Lower leg skin (tissue), 4 donors: ENCODE results near the gene COL27A1. TPM values are rescaled to one million over a fixed set of nuclear protein-coding genes. Genes with fewer than 3 reads are reported as not detected.

ENCODE experiments used
- DNase-seq, 2 donors: peaks; one replicate each; pipeline ENCODE4 v3.0.0-alpha.2; 2019; ENCODE audit warnings: low spot score in 2 of 2
- H3K4me3 ChIP-seq: fragments of 200-600 bp; sonication (generic); 2 replicates; pipeline ENCODE4 v1.5.1; 2017; ENCODE audit warnings: mild to moderate bottlenecking, low read depth; ENCODE audit not compliant: poor library complexity, severe bottlenecking
- CTCF ChIP-seq, 3 donors: fragments of 450-650 bp; IDR thresholded peaks; one replicate each; pipeline ENCODE4 v1.5.1; 2016; ENCODE audit warnings: antibody characterized with exemption in 3 of 3, mild to moderate bottlenecking in 3 of 3, moderate library complexity in 2 of 3
- POLR2A ChIP-seq, 2 donors: fragments of 450-650 bp; IDR thresholded peaks; one replicate each; pipeline ENCODE4 v1.6.1; 2016 to 2017; ENCODE audit warnings: antibody characterized with exemption in 2 of 2, mild to moderate bottlenecking in 1 of 2, moderate library complexity in 1 of 2
- WGBS, 2 donors: methylation state at CpG; one replicate each; pipeline ENCODE4 v1.1.5; 2018; 5-methylcytosine and 5-hydroxymethylcytosine counted together
- intact Hi-C: fragments of 100-400 bp; cut with DNase I; formaldehyde crosslinking; loops from one replicate; pipeline ENCODE4 v1.15.0; 2023; ENCODE audit warnings: low total_unique reads
- total RNA-seq, 4 donors: library from RNA; depleted of rRNA; stranded (reverse); fragments of >200 nt; gene quantifications; one replicate each; pipeline ENCODE4 v1.1.0, GENCODE V29; 2016

The COL27A1 gene
- total RNA-seq, 4 donors from 2014 or later = 9.4 to 16.1 (median 12.3) TPM

DNA sequence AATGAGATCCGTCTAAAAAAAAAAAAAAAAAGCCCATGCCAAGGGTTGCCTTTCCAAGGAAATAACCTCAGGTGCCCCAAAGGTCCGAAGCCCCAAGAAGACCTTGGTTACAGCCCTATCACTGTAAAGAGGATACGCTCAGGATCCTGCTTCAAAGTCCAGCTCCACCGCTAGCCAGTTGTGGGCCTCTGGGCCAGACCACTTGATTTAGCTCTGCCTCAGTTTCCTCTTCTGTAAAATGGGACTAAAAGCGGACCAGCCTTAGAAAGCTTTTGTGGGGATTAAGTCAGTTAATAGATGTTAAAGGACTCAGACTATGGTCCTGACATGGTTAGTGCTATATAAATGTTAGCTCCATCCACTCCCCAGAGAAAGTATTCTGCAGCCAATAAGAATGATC is 118.9 kb downstream of the COL27A1 start:
- intact Hi-C loops = no loop called here
- H3K4me3 ChIP-seq = no peak overlapping the region
- WGBS, 2 donors = 85 to 87% methylated on average over 5 of the region's 5 CpGs
- TF ChIP-seq CTCF (IDR thresholded peaks at IDR 0.05) (no peak), POLR2A (IDR thresholded peaks at IDR 0.05) (no peak)
- peak in 1 of 2 donors; percentile 34 for DNase-seq

- peak in 1 of 2 donors; percentile 82 for DNase-seq
- H3K4me3 ChIP-seq = no peak overlapping the region
- no peak for TF ChIP-seq POLR2A (IDR thresholded peaks at IDR 0.05)
- TF ChIP-seq CTCF (IDR thresholded peaks at IDR 0.05) = no peak
- intact Hi-C loops = no loop called here
- 84 to 87% methylated on average over 13 of the region's 15 CpGs for WGBS, 2 donors
These were observed 120.1 kb downstream of the COL27A1 start for GRCh38 chr9:114275246-114276004.

DNA sequence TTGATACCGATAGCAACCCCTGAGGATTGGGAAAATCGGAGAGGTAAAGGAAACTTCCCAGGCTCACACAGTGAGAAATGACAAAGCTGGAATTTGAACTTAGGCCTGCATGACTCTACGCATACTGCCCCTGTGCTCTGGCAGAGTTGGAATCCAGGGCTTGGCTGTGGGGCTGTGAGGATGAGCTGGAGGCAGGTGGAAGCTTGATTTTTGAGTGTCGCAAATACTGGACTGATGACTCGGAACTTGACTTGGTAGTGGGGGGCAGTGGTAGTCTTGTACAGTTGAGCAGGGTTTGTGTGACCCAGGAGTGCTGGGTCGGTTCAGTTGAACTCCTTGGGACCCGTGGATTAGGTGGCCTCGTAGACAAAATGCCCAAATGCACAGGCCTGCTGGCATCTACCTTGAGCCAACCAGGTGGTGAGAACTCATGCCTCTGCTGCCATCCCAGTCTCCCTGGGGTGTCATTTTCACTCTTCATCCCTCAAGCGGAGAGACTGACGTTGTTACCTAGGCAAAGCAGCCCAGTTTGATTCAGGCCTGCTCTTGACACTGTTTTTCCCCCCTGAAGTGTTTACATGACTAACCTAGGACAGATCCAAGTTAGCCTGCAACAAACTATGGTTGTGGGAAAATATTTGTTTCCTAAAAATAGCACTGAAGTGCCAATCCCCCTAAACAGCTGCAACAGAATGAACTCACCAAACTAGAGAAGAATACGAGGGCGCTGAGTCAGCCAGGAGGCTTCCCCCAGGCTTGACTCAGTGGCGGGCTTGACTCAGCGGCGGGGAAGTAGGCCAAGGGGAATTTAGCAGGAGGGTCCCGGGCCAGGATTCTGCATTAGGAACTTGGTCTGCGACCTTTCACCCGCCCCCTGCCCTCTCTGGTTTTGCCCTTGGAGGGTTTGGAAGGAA is 121.8 kb downstream of the COL27A1 start:
- no peak overlapping the region for H3K4me3 ChIP-seq
- 63 to 76% methylated on average over 18 of the region's 18 CpGs for WGBS, 2 donors
- DNase-seq = peak in 1 of 2 donors; percentile 82
- TF ChIP-seq POLR2A (IDR thresholded peaks at IDR 0.05) (no peak), CTCF (IDR thresholded peaks at IDR 0.05) (no peak)
- intact Hi-C loops = no loop called here

GRCh38 chr9:114278356-114278755 is 123.0 kb downstream of the COL27A1 start:
- 74 to 83% methylated on average over 3 of the region's 3 CpGs for WGBS, 2 donors
- no peak for DNase-seq
- H3K4me3 ChIP-seq = no peak overlapping the region
- intact Hi-C loops = no loop called here
- TF ChIP-seq CTCF (IDR thresholded peaks at IDR 0.05) (no peak), POLR2A (IDR thresholded peaks at IDR 0.05) (no peak)

DNA sequence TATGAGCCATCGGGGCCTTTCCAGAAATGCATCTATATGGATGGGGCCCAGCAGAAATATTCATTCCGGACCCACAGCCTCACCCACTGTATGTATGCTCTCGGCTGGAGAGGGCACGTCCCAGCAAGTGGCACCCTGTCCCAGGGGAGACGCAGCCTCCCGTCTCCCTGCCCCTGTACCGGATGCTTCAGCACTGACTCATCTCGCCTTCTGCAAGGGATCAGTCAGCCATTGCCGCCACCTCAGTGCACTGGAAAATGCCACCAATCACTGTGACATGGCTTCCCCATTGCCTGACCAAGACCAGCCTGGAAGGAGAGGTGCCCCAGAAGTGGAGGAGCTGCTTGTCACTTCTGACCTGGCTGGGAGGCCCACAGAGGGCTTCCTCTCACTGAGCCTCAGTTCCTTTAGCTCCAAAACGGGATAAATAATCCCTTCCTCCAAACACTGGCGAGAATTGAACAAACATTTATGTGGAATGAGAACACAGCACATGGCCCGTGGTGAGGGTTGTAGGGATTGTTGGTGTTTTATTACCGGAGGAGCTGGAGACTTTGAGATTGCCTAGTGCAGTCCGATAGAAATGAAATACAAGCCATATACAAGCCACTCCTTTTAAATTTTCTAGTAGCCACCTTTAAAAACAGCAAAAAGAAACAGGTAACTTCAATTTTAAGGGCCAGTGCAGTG is 123.7 kb downstream of the COL27A1 start:
- TF ChIP-seq POLR2A (IDR thresholded peaks at IDR 0.05) (no peak), CTCF (IDR thresholded peaks at IDR 0.05) (no peak)
- intact Hi-C loops = no loop called here
- peak in 1 of 2 donors; percentile 82 for DNase-seq

More for the DNA sequence above, 123.7 kb downstream of the COL27A1 start:
- no peak overlapping the region for H3K4me3 ChIP-seq
- WGBS, 2 donors = 64 to 68% methylated on average over 14 of the region's 14 CpGs
